NCI-H1105 (cell line): ENCODE results near the gene PCDHGA2.
"Not testable (repeated sequence)": the region's sequence is repeated elsewhere in the genome, so short reads cannot be mapped to it uniquely, and the experiment has no call there.

ENCODE experiments used
- DNase-seq: peaks from one replicate; lab custom pipeline; 2025; lab: John Stamatoyannopoulos, UW

The PCDHGA2 gene

GRCh38 chr5:141349917-141350619 lies 11.5 kb downstream of the PCDHGA2 start, which contains the start of gene PCDHGB1:
TSS of gene PCDHGB1 (plus strand) at chr5:141350099. CDS start at chr5:141350261, 162 bp downstream.
- DNase-seq: no peak

GRCh38 chr5:141351591-141351990 lies 13.0 kb downstream of the PCDHGA2 start:
- DNase-seq: no peak

- no peak for DNase-seq
Measured at GRCh38 chr5:141354900-141355469, 16.4 kb downstream of the PCDHGA2 start, which contains the start of gene PCDHGA4. TSS of gene PCDHGA4 (plus strand) at chr5:141355021. CDS start at chr5:141355108, 87 bp downstream.

GRCh38 chr5:141355641-141356040 lies 17.1 kb downstream of the PCDHGA2 start:
- DNase-seq: no peak

- no peak for DNase-seq
Measured at GRCh38 chr5:141356133-141356532, 17.6 kb downstream of the PCDHGA2 start.

- DNase-seq: no peak
Measured at GRCh38 chr5:141356950-141357349, 18.4 kb downstream of the PCDHGA2 start.

GRCh38 chr5:141359790-141360426 lies 21.3 kb downstream of the PCDHGA2 start, which contains the start of gene PCDHGB2:
TSS of gene PCDHGB2 (plus strand) at chr5:141359994. CDS start at chr5:141360136, 142 bp downstream.
- DNase-seq: no peak

GRCh38 chr5:141360685-141361084 lies 22.1 kb downstream of the PCDHGA2 start:
- no peak for DNase-seq

- DNase-seq: no peak
Measured at GRCh38 chr5:141362719-141363118, 24.2 kb downstream of the PCDHGA2 start.

GRCh38 chr5:141363952-141364660 lies 25.5 kb downstream of the PCDHGA2 start, which contains the start of gene PCDHGA5:
TSS of gene PCDHGA5 (plus strand) at chr5:141364162. CDS start at chr5:141364331, 169 bp downstream.
- DNase-seq: no peak

- no peak for DNase-seq
Measured at GRCh38 chr5:141366016-141366896, 27.7 kb downstream of the PCDHGA2 start.

GRCh38 chr5:141369994-141370848 lies 31.7 kb downstream of the PCDHGA2 start, which contains the start of gene PCDHGB3:
TSS of gene PCDHGB3 (plus strand) at chr5:141370242. CDS start at chr5:141370395, 153 bp downstream.
- DNase-seq: no peak

GRCh38 chr5:141371572-141372475 lies 33.3 kb downstream of the PCDHGA2 start:
- DNase-seq: no peak

GRCh38 chr5:141373673-141374317 lies 35.2 kb downstream of the PCDHGA2 start, which contains the start of gene PCDHGA6:
TSS of gene PCDHGA6 (plus strand) at chr5:141373891. CDS start at chr5:141374084, 193 bp downstream.
- DNase-seq: no peak

GRCh38 chr5:141374627-141375026 lies 36.1 kb downstream of the PCDHGA2 start:
- DNase-seq: no peak

- DNase-seq: not testable (repeated sequence)
Measured at GRCh38 chr5:141375444-141376155, 37.0 kb downstream of the PCDHGA2 start.

- no peak for DNase-seq
Measured at GRCh38 chr5:141382469-141383294, 44.1 kb downstream of the PCDHGA2 start, which contains the start of gene PCDHGA7. TSS of gene PCDHGA7 (plus strand) at chr5:141382742. CDS start at chr5:141382900, 158 bp downstream.
